ENCODE data around the gene CAMK2D. TPM values are rescaled to one million over a fixed set of nuclear protein-coding genes. Genes with fewer than 3 reads are reported as not detected.

CAMK2D gene
- total and polyA plus RNA-seq, 4 donors = 10.1 to 31.0 (median 25.6) TPM

GRCh38 chr4:113727802-113728201 is 33.7 kb downstream of the CAMK2D start:
- DNase-seq (ENCODE audit: low spot score) = no peak
- H3K9ac ChIP-seq (ENCODE audit: low read depth in 1 of 2, low read length in 2 of 2) = no peak overlapping the region
- no peak overlapping the region for H3K4me3 ChIP-seq (ENCODE audit: low read depth in 1 of 3, low read length in 3 of 3)
- 83% methylated on average over 1 of the region's 1 CpG for WGBS
- no peaks in the 10 kb centered on the region for H3K36me3 ChIP-seq (ENCODE audit: control insufficient read depth in 4 of 4, insufficient read depth in 3 of 4, low read depth in 1 of 4, low read length in 3 of 4)
- H3K27ac ChIP-seq (ENCODE audit: low read depth in 1 of 2, low read length in 2 of 2) = no peak overlapping the region
- H3K27me3 ChIP-seq (ENCODE audit: control insufficient read depth in 4 of 4, insufficient read depth in 4 of 4, low read length in 3 of 4) = no peaks in the 10 kb centered on the region
- H3K9me3 ChIP-seq (ENCODE audit: control insufficient read depth in 4 of 4, low read length in 3 of 4) = no peaks in the 10 kb centered on the region
- H3K4me1 ChIP-seq (ENCODE audit: control insufficient read depth in 4 of 4, insufficient read depth in 4 of 4, low read length in 3 of 4) = peaks cover 3 to 8% (median 5%) of the 10 kb centered on the region in 4 donors
- no peak for TF ChIP-seq YY1 (IDR thresholded peaks at IDR 0.05)
- no peak for TF ChIP-seq GABPA (IDR thresholded peaks at IDR 0.05 in 1 of 2, conservative IDR thresholded peaks at IDR 0.05 in 1 of 2)
- TF ChIP-seq REST (IDR thresholded peaks at IDR 0.05) = no peak
- no peak for TF ChIP-seq RAD21 (IDR thresholded peaks at IDR 0.05)
- no peak for TF ChIP-seq EGR1 (IDR thresholded peaks at IDR 0.05; ENCODE audit: low read depth in 2 of 2)
- no peak for TF ChIP-seq RXRA (IDR thresholded peaks at IDR 0.05)
- no peak for TF ChIP-seq JUND (IDR thresholded peaks at IDR 0.05)
- TF ChIP-seq TAF1 (conservative IDR thresholded peaks at IDR 0.05) = no peak
- TF ChIP-seq HNF4A (conservative IDR thresholded peaks at IDR 0.05) = no peak
- no peak for TF ChIP-seq FOXA1 (IDR thresholded peaks at IDR 0.05)
- no peak for TF ChIP-seq ATF3 (IDR thresholded peaks at IDR 0.05)

- DNase-seq (ENCODE audit: low spot score) = no peak
- no peak for TF ChIP-seq CTCF (IDR thresholded peaks at IDR 0.05; ENCODE audit: low read depth, low read length, missing input control)
- no peak for TF ChIP-seq MAX (IDR thresholded peaks at IDR 0.05)
- TF ChIP-seq HNF4G (IDR thresholded peaks at IDR 0.05) = no peak
- TF ChIP-seq NR2F2 (IDR thresholded peaks at IDR 0.05) = no peak
- TF ChIP-seq FOXA1 (IDR thresholded peaks at IDR 0.05) = no peak
- no peak for TF ChIP-seq HNF4A (conservative IDR thresholded peaks at IDR 0.05)
- TF ChIP-seq FOXA2 (IDR thresholded peaks at IDR 0.05) = no peak
- no peak for TF ChIP-seq ATF3 (IDR thresholded peaks at IDR 0.05)
- no peak for TF ChIP-seq EGR1 (IDR thresholded peaks at IDR 0.05; ENCODE audit: low read depth in 2 of 2)
- Histone ChIP-seq H3K27me3 (ENCODE audit: control insufficient read depth in 4 of 4, insufficient read depth in 4 of 4, low read length in 3 of 4) (no peaks in the 10 kb centered on the region), H3K27ac (ENCODE audit: low read depth in 1 of 2, low read length in 2 of 2) (no peak overlapping the region), H3K9ac (ENCODE audit: low read depth in 1 of 2, low read length in 2 of 2) (no peak overlapping the region), H3K4me1 (ENCODE audit: control insufficient read depth in 4 of 4, insufficient read depth in 4 of 4, low read length in 3 of 4) (peaks cover 3 to 8% (median 5%) of the 10 kb centered on the region in 4 donors), H3K9me3 (ENCODE audit: control insufficient read depth in 4 of 4, low read length in 3 of 4) (no peaks in the 10 kb centered on the region), H3K36me3 (ENCODE audit: control insufficient read depth in 4 of 4, insufficient read depth in 3 of 4, low read depth in 1 of 4, low read length in 3 of 4) (no peaks in the 10 kb centered on the region), H3K4me3 (ENCODE audit: low read depth in 1 of 3, low read length in 3 of 3) (no peak overlapping the region)
- 88% methylated on average over 1 of the region's 1 CpG for WGBS
Observed at GRCh38 chr4:113725963-113726362, 35.6 kb downstream of the CAMK2D start.
